GM21367 (cell line): ENCODE results near the gene NOP58.
"Not testable (repeated sequence)": the region's sequence is repeated elsewhere in the genome, so short reads cannot be mapped to it uniquely, and the experiment has no call there.

ENCODE experiments used
- ATAC-seq: cut with Tn5 transposase; IDR thresholded peaks from one replicate; pipeline ENCODE4 v1.9.1; 2021; ENCODE audit not compliant: unreplicated experiment

Gene NOP58, protein sequence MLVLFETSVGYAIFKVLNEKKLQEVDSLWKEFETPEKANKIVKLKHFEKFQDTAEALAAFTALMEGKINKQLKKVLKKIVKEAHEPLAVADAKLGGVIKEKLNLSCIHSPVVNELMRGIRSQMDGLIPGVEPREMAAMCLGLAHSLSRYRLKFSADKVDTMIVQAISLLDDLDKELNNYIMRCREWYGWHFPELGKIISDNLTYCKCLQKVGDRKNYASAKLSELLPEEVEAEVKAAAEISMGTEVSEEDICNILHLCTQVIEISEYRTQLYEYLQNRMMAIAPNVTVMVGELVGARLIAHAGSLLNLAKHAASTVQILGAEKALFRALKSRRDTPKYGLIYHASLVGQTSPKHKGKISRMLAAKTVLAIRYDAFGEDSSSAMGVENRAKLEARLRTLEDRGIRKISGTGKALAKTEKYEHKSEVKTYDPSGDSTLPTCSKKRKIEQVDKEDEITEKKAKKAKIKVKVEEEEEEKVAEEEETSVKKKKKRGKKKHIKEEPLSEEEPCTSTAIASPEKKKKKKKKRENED

DNA sequence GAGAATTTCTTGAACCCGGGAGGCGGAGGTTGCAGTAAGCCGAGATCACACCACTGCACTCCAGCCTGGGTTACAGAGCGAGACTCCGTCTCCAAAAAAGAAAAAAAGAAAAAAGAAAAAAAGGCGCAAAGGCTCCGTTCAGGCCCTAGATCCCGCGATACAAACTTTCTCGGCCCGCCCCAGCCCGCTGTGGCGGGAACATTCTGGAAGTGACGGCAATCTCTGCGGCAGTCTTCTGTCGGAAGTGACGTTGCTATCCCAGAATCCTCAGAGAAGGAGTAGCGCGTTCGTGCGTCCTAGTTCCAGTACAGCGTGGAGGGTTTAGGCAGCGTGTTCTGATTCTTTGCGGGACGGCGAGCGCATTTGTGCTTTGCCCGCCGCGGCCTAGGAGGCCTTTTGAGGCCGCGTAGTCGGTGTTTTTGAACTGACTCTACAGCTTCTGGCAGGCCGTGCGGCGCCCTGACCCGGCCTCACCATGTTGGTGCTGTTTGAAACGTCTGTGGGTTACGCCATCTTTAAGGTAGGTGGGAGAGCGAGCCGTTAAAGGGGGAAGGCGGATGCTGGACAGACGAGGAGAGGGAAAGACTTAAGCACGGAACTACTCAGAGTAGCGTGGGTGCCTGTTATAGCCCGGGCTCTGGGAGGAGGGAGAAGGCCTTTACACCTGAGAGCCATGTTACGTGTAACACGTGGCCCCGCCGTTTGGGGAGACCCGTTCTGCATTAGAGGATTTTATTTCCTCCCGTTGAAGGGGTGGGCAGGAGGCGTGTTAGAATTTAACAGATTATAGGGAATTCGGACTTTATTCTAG is at the start of gene NOP58:
Gene NOP58, plus strand, starts transcription at position 297 of the 811 bp plus-strand sequence. Its CDS starts 179 bp downstream, at position 476.
- peak; percentile 80 for ATAC-seq

- ATAC-seq = no peak
Observed at GRCh38 chr2:202221873-202222272, 43.7 kb upstream of the NOP58 start.

- peak; percentile 34 for ATAC-seq
Observed at GRCh38 chr2:202237787-202238233, 27.8 kb upstream of the NOP58 start.

DNA sequence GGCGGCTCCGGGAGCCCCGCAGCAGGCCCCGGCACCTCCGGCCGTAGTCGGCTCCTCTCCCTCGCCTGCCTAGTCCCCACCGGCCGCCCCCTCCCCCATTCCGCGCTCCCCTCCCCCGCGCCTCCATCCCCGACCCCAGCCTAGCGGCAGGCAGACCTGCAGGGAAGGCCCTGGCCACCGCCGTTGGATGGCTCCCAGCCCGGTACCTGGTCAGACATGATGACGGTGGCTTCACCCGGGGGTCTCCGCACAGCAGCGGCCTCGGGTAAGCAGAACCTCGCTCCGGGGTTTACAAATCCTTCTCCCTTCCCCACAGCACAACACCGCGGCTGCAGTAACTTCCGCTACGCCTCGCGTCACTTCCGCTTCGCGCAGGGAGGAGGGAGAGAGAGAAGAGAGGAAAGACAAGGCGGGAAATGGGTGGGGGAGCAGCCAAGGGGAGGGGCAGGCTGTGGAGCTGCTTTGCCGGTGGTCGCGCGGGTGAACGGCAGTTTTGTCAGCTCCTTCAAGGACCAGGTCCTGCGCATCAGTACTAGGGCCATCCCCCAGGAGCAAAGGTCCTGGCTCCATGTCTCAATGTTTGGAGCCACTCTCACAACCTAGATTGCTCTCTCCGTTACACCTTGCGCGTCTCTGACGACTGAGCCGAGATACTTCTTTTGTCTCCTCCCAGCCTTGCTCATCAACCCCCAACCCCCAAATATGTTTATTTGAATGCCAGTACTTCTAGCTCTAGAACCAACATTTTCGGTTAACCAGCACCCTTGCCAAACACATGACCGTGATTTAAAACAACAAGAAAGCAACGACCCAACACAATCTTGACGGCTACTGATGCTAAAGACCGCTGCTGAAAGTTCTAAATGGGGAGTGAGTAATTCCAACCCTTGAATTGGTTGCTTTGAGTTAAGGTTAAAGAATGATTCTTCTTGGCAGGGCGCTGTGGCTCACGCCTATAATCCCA is 27.0 kb upstream of the NOP58 start, which contains the start of gene SUMO1:
Gene SUMO1, minus strand, starts transcription at position 364 of the 964 bp plus-strand sequence. Its CDS starts 146 bp downstream, at position 218.
- peak; percentile 96 for ATAC-seq

DNA sequence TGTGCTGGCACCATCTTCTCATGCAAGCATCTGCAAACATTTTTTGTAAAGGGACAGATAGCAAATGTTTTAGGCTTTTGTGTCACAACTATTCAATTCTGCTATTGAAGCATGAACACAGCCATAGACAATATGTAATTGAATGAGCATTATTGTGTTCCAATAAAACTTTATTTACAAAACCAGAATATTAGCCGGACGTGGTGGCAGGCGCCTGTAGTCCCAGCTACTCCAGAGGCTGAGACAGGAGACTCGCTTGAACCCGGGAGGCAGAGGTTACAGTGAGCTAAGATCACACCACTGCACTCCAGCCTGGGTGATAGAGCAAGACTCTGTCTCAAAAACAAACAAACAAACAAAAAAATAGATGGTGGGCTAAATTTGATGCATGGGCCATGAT is 17.9 kb upstream of the NOP58 start:
- ATAC-seq = not testable (repeated sequence)

- no peak for ATAC-seq
Observed at GRCh38 chr2:202249521-202250253, 15.9 kb upstream of the NOP58 start.

DNA sequence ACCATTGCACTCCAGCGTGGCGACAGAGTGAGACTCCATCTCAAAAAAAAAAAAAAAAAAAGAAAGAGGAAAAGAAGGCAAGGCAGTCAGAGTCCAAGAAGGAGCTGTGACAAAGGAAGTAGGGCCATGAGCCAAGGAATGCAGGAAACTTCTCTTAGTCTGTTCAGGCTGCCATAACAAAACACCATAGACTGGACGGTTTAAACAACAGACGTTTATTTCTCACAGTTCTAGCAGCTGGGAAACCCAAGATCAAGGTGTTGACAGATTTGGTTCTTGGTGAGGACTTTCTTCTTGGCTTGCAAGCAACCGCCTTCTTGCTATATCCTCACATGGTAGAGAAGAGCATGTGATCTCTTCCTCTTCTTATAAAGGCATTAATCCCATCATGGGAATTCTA is 14.1 kb upstream of the NOP58 start:
- ATAC-seq = no peak

DNA sequence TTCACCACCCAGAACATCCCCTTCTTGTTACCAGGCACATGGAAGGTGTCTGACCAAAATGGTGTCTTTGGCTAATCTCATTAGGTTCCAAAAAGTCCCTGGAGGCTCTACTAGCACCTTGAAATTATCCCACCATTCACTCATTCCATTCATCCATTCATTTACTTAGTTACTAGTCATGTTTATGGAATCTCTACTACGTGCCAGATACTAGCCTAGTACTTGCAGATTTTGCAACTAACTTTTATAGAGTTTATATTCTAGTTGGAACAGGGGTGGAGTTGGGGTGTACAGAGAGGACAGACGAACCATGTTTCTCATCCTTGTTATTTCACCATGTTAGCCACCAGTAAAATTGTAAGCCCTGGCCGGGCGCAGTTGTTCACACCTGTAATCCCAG is 4.0 kb upstream of the NOP58 start:
- no peak for ATAC-seq

DNA sequence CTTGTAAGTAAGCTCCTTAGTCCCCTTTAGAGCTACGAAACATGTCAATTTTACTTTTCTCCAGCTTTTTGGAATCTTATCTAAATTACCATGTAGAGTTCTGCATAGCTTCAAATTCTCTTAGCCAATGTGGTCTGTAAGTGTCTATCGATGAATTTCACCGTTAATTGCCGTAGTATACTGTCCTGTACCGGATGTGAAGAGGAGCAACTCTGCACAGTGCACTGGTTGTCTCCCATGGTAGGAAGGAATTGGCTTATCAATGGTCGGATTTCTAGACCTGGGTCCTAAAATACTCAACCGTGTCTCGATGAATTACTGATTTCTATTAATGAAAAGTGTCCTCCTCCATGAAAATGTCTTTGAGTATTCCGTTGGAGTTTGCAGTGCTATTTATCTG is 1.9 kb downstream of the NOP58 start:
- ATAC-seq = no peak

DNA sequence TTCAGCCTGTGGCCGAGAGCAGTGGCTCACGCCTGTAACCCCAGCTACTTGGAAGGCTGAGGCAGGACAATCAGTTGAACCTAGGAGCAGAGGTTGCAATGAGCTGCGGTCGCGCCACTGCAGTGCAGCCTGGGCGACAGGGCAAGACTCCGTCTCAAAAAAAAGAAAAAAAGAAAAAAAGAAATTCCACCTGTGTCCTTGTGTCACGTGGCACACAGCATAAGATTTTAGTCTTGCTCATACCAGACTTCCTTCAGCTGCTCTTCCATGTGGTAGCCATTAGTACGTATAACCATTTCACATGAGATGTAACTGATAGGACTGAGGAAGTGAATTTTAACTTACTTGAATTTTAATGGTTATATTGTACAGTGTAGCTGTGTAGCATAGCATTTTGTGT is 4.0 kb downstream of the NOP58 start:
- ATAC-seq = no peak

GRCh38 chr2:202270487-202270886 is 4.9 kb downstream of the NOP58 start:
- no peak for ATAC-seq

GRCh38 chr2:202276078-202276720 is 10.6 kb downstream of the NOP58 start:
- ATAC-seq = not testable (repeated sequence)

GRCh38 chr2:202278036-202278760 is 12.6 kb downstream of the NOP58 start:
- no peak for ATAC-seq

DNA sequence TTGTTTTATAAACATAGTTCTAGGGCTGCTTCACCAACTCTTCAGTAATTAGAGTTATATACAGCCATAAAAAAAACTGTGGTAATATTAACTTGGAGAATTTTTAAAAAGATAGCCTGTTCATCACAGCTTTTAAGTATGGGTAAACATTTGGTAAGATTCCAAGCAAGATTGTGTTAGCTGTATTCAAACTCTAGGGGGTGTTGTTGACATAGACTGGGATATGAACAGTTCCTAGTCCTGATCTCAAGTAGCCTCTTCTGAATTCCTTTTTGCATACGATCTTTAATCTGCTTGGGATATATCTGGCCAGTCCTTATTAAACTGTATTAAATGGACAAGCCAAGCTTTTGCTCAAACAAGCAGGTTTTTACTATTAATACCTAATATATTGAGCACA is 13.4 kb downstream of the NOP58 start:
- ATAC-seq = no peak

DNA sequence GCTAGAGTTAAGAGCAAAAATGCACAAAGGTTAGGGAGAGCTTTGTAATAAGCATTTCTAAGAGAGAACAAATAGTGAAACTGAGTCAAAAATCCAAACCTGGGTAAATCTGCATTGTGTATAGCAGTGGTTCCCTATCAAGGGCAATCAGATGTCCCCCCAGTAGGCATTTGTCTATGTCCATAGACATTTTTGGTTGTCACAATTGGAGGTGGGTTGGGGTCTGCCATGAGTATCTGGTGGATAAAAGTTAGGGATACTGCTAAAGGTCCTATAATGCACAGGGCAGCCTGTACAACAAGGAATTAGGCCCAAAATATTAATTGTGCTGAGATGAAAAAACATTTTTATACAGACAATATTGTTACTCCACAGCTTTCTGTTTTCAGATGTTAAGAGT is 21.0 kb downstream of the NOP58 start:
- no peak for ATAC-seq

- no peak for ATAC-seq
Observed at GRCh38 chr2:202289394-202290204, 24.0 kb downstream of the NOP58 start.

- no peak for ATAC-seq
Observed at GRCh38 chr2:202290316-202290715, 24.8 kb downstream of the NOP58 start.

GRCh38 chr2:202290970-202291369 is 25.4 kb downstream of the NOP58 start:
- no peak for ATAC-seq
